GM15510 (cell line): ENCODE data around the gene G6PC3.

Experiments used
- POLR2A ChIP-seq: IDR thresholded peaks from 3 replicates; pipeline ENCODE4 v1.6.1; 2011; ENCODE audit warnings: borderline replicate concordance; ENCODE audit not compliant: insufficient read length; ENCODE audit errors: extremely low read depth

The G6PC3 gene

DNA sequence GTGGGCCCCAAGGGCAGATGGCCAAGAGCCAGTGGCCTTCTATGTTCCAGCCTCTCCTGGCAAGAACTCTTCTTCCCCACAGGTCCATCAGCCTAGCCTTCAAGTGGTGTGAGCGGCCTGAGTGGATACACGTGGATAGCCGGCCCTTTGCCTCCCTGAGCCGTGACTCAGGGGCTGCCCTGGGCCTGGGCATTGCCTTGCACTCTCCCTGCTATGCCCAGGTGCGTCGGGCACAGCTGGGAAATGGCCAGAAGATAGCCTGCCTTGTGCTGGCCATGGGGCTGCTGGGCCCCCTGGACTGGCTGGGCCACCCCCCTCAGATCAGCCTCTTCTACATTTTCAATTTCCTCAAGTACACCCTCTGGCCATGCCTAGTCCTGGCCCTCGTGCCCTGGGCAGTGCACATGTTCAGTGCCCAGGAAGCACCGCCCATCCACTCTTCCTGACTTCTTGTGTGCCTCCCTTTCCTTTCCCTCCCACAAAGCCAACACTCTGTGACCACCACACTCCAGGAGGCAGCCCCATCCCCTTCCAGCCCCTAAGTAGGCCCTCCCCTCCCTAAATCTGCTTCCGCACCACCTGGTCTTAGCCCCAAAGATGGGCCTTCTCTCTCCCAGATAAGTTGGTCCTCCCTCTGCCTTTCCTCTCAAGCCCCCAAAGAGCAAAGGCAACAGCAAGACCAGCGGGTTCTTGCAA lies 5.2 kb downstream of the G6PC3 start:
- TF ChIP-seq POLR2A, result no peak

GRCh38 chr17:44076716-44077594 lies 6.4 kb downstream of the G6PC3 start:
- TF ChIP-seq POLR2A, result no peak

- no peak for TF ChIP-seq POLR2A
These were observed 7.0 kb downstream of the G6PC3 start for GRCh38 chr17:44077595-44077909.

- no peak for TF ChIP-seq POLR2A
These were observed 7.9 kb downstream of the G6PC3 start for GRCh38 chr17:44078412-44078811.

- no peak for TF ChIP-seq POLR2A
These were observed 9.6 kb downstream of the G6PC3 start for GRCh38 chr17:44079877-44080821.

DNA sequence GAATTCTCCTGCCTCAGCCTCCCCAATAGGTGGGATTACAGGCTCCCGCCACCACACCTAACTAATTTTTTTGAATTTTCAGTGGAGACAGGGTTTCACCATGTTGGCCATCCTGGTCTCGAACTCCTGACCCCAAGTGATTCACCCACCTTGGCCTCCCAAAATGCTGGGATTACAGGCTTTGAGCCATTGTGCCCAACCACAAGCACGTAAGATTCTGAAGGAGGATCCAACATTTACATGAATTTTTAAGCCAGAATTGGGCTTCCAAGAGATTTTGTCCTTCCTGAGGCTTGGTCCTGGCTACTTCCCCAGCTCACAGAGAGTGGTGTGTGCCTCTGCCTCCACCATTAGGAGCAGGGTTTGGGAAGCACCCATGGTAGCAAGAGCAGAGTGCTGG lies 11.1 kb downstream of the G6PC3 start:
- TF ChIP-seq POLR2A, result no peak

DNA sequence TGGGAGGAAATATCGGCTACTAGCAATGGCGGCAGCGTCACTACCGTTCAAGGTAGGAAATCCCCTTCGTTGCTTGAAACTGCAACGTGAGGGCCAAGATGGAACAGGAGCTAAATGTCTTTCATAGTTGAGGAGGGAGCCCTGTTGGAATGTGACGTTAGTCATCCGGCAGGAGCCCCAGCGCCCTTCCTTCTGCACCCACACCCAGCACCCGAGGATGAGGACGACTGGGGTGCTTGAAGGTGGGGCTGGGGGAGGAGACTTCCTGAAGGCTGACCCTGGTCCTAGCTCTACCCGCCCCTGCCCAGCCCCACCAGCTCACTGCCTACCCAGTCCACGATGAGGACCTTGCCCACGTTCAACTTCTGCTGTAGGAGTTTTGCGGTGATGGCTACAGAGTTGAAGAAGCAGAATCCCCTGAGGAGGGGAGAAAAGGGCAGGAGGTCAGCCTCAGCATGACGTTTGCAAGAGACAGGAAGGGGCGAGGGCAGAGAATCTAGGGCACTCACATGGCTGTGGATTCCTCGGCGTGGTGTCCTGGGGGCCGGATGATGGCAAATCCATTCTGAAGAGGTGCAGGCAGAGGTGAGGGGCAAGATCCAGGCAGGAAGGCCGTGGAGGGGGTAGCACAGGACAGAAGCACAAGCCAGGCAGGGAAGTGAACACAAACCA lies 11.9 kb downstream of the G6PC3 start:
- no peak for TF ChIP-seq POLR2A

DNA sequence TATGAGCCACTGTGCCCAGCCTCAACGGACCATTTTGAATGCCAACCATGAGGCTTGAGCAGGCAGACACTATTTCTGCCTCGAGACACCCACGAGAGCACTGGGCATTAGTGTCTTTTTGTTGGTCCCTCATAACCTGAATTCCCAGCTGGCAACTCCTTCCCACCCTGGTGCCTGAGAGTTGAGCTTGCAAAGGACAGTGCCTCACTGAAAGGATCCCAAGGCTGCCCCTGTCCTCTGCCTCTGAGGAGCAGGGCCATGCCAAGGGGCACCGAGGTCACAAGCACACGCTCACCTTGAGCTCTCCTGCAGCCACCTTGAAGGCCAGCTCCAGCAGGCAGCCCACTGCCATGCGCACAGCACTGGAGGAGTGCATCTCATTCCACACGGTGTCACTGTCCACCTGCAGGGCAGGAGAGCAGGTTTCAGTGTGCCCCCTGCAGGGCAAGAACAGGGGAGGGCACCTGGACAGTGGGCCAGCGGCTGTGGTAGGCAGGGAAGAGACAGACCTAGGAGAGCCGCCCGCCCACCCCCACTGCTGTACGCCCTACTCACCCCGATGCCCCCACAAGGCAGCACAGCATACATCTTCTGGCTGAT lies 12.8 kb downstream of the G6PC3 start:
- no peak for TF ChIP-seq POLR2A

DNA sequence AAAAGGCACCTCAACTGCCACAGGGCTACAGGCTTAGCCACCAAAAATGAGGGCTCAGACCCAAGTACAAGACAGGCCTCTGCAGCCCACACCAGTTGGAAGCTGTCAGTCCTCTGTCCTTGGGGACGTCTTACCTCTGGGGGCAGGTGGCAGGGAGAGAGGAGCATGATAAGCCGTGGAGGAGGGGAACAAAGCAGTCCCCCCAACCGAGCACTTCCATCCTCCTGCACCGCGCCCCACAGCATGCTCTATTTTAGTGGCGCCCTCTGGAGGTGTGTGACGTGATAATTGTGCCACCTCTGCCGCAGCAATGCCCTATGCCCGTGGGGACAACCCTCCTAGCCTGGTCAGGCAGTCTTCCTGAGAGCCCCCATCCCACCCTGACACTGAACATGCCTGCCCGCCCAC lies 13.6 kb downstream of the G6PC3 start:
- no peak for TF ChIP-seq POLR2A

GRCh38 chr17:44084921-44085320 lies 14.4 kb downstream of the G6PC3 start:
- TF ChIP-seq POLR2A, result no peak

DNA sequence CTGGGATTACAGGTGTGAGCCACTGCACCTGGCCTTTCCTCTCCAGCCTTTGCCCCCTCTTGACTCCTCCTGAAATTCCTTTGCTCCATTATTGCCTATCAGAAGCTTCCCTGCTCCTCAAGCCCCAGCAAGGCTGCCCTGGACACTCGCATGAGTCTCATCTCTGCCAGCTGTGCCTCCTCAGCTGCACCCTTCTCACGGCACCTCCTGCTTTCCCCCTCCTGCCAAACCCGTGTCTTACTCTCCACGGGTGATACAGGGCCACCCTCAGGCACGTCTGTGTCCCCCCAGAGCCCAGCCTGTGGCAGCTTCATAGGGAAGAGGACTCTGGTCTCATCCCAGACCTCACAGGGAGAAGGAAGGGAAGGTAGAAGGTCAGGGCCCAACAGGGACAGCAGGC lies 15.4 kb downstream of the G6PC3 start:
- no peak for TF ChIP-seq POLR2A

- TF ChIP-seq POLR2A, result no peak
These were observed 16.1 kb downstream of the G6PC3 start for GRCh38 chr17:44086364-44087311.

DNA sequence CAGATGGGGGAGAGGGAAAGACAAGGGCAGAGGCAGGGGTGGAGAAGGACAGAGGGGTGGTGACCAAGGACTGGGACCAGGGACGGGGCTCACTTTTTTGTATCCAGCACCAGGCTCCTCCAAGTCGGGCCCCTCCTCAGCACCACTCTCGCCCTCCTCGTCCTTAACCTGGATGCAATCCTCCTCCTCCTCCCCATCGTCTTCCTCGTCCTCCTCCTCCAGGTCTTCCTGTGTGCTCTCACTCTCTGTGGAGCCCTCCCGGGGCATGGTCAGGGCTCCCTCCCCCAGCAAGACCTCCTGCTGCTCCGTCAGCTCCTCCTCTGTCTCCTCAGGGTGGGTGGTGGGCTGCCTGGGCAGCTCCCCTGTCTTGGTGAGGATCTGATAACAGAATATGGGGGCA lies 16.8 kb downstream of the G6PC3 start:
- no peak for TF ChIP-seq POLR2A
